Nephron progenitor cell (in vitro differentiated cells): Measurements from ENCODE around the gene GDPD1.

Experiments used
- DNase-seq: peaks from one replicate; pipeline ENCODE4 v3.0.0; 2021
- H3K27ac Mint-ChIP-seq: 2 replicates; pipeline ENCODE4 v1.8.0; 2021; ENCODE audit warnings: mild to moderate bottlenecking, moderate library complexity, mixed read lengths
- H3K27me3 Mint-ChIP-seq: 2 replicates; pipeline ENCODE4 v1.8.0; 2021; ENCODE audit warnings: mild to moderate bottlenecking, low read depth, mixed read lengths; ENCODE audit not compliant: poor library complexity
- H3K36me3 Mint-ChIP-seq: 2 replicates; pipeline ENCODE4 v1.8.0; 2021; ENCODE audit warnings: low read depth, mixed read lengths
- H3K4me1 Mint-ChIP-seq: 2 replicates; pipeline ENCODE4 v1.8.0; 2021; ENCODE audit warnings: mixed read lengths
- H3K4me3 Mint-ChIP-seq: 2 replicates; pipeline ENCODE4 v1.8.0; 2021; ENCODE audit warnings: mild to moderate bottlenecking, moderate library complexity, mixed read lengths
- H3K9me3 Mint-ChIP-seq: 2 replicates; pipeline ENCODE4 v1.8.0; 2021; ENCODE audit warnings: mild to moderate bottlenecking, moderate library complexity, mixed read lengths
- TF ChIP-seq, protein P1 (sequence below): fragments of 200-600 bp; sonication (generic); IDR thresholded peaks from 2 replicates; pipeline ENCODE4 v1.5.0; 2021; ENCODE audit warnings: antibody characterized with exemption

Gene GDPD1

GRCh38 chr17:59296190-59296589 is 75.9 kb downstream of the GDPD1 start:
- H3K27me3 Mint-ChIP-seq = peaks cover 2% of the 10 kb centered on the region
- H3K36me3 Mint-ChIP-seq = no peaks in the 10 kb centered on the region
- H3K4me3 Mint-ChIP-seq = no peak overlapping the region
- no peaks in the 10 kb centered on the region for H3K9me3 Mint-ChIP-seq
- H3K27ac Mint-ChIP-seq = no peak overlapping the region
- H3K4me1 Mint-ChIP-seq = peaks cover 16% of the 10 kb centered on the region
- TF ChIP-seq, protein P1, sequence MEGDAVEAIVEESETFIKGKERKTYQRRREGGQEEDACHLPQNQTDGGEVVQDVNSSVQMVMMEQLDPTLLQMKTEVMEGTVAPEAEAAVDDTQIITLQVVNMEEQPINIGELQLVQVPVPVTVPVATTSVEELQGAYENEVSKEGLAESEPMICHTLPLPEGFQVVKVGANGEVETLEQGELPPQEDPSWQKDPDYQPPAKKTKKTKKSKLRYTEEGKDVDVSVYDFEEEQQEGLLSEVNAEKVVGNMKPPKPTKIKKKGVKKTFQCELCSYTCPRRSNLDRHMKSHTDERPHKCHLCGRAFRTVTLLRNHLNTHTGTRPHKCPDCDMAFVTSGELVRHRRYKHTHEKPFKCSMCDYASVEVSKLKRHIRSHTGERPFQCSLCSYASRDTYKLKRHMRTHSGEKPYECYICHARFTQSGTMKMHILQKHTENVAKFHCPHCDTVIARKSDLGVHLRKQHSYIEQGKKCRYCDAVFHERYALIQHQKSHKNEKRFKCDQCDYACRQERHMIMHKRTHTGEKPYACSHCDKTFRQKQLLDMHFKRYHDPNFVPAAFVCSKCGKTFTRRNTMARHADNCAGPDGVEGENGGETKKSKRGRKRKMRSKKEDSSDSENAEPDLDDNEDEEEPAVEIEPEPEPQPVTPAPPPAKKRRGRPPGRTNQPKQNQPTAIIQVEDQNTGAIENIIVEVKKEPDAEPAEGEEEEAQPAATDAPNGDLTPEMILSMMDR = no peak
- DNase-seq = no peak

DNA sequence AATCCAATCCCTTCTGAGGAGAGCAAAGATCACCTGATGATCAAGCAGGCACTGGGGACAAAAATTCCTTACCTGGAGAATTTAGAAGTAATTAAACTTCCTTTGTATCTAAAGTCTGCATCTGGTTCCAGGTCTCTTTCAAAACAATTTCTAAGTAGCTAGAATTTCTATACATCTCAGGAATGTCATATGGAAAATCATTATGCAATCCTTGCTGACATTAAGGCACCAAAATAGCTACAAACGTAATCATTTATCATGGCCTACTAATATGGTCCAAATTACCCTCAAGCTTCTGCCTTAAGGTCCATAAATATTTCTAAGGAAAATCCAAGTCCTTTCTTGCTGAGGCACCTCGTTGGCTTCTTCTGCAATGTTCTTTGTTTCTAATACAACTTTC is 78.2 kb downstream of the GDPD1 start:
- no peak overlapping the region for H3K27ac Mint-ChIP-seq
- H3K4me3 Mint-ChIP-seq = no peak overlapping the region
- TF ChIP-seq, protein P1 = no peak
- H3K4me1 Mint-ChIP-seq = peaks cover 16% of the 10 kb centered on the region
- no peak for DNase-seq
- no peaks in the 10 kb centered on the region for H3K36me3 Mint-ChIP-seq
- H3K9me3 Mint-ChIP-seq = no peaks in the 10 kb centered on the region
- peaks cover 9% of the 10 kb centered on the region for H3K27me3 Mint-ChIP-seq

DNA sequence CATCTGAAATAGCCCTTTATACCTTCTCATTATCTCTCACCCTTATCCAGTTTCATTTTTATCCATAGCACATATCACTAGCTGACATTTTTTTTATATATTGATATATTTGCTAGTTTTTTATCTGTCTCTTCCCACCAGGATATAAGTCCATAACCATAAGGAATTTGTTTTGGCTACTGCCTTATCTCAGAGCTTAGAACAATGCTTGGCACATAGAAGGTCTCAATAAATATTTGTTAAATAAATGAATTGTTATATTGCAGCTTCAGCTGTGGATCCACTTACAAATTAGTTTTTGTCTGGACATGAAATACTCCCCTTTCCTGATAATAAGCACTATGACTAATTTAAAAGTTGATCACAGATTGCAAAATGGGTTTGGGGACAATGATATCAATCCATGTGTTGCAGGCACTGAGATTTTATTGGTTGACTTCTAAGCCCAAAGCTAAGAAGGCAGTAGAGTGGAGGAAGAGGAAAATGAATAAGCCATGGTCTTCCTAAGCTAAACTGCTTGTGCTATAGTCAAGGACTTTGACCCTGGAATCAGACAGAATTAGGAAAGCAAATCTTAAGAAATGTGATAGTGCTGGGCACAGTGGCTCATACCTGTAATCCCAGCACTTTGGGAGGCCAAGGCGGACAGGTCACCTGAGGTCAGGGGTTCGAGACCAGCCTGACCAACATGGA is 79.2 kb downstream of the GDPD1 start:
- no peak overlapping the region for H3K4me3 Mint-ChIP-seq
- TF ChIP-seq, protein P1 = no peak
- peaks cover 16% of the 10 kb centered on the region for H3K4me1 Mint-ChIP-seq
- H3K36me3 Mint-ChIP-seq = no peaks in the 10 kb centered on the region
- no peaks in the 10 kb centered on the region for H3K9me3 Mint-ChIP-seq
- H3K27me3 Mint-ChIP-seq = peaks cover 11% of the 10 kb centered on the region
- no peak for DNase-seq
- H3K27ac Mint-ChIP-seq = no peak overlapping the region

- H3K9me3 Mint-ChIP-seq = no peaks in the 10 kb centered on the region
- no peaks in the 10 kb centered on the region for H3K36me3 Mint-ChIP-seq
- H3K27me3 Mint-ChIP-seq = peaks cover 16% of the 10 kb centered on the region
- H3K4me3 Mint-ChIP-seq = no peak overlapping the region
- peaks cover 9% of the 10 kb centered on the region for H3K4me1 Mint-ChIP-seq
- TF ChIP-seq, protein P1 = no peak
- no peak for DNase-seq
- no peak overlapping the region for H3K27ac Mint-ChIP-seq
Measured at GRCh38 chr17:59300941-59301340, 80.6 kb downstream of the GDPD1 start.

DNA sequence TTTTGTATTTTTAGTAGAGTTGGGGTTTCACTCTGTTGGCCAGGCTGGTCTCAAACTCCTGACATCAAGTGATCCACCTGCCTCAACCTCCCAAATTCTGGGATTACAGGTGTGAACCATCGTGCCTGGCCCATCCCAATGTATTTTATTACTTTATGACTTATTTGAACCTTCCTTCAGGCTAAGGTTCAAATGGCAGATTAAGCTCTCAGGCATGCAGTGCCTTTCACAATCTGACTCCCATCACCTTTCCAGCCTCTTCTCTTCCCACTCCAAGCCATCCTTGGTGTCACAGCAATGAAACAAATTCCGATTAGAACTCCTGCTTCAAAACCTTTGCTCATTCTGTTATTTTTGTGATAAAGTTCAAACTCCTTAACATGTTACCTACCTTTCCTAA is 84.5 kb downstream of the GDPD1 start:
- H3K4me1 Mint-ChIP-seq = no peaks in the 10 kb centered on the region
- no peaks in the 10 kb centered on the region for H3K9me3 Mint-ChIP-seq
- no peak for DNase-seq
- peaks cover 21% of the 10 kb centered on the region for H3K27me3 Mint-ChIP-seq
- TF ChIP-seq, protein P1 = no peak
- no peaks in the 10 kb centered on the region for H3K36me3 Mint-ChIP-seq
- H3K4me3 Mint-ChIP-seq = no peak overlapping the region
- H3K27ac Mint-ChIP-seq = no peak overlapping the region

GRCh38 chr17:59310263-59310920 is 90.1 kb downstream of the GDPD1 start:
- no peak overlapping the region for H3K4me3 Mint-ChIP-seq
- DNase-seq = no peak
- peaks cover 9% of the 10 kb centered on the region for H3K4me1 Mint-ChIP-seq
- H3K9me3 Mint-ChIP-seq = no peaks in the 10 kb centered on the region
- H3K27ac Mint-ChIP-seq = no peak overlapping the region
- TF ChIP-seq, protein P1 = no peak
- H3K36me3 Mint-ChIP-seq = no peaks in the 10 kb centered on the region
- H3K27me3 Mint-ChIP-seq = peaks cover 8% of the 10 kb centered on the region
